HG03342 (cell line): ENCODE results near the gene ELOB.

ENCODE experiments used
- ATAC-seq: cut with Tn5 transposase; IDR thresholded peaks from one replicate; pipeline ENCODE4 v1.9.1; 2021; ENCODE audit warnings: mild to moderate bottlenecking, moderate library complexity; ENCODE audit not compliant: unreplicated experiment

The ELOB gene

GRCh38 chr16:2769675-2770056 lies 7.4 kb downstream of the ELOB start:
- ATAC-seq = no peak

DNA sequence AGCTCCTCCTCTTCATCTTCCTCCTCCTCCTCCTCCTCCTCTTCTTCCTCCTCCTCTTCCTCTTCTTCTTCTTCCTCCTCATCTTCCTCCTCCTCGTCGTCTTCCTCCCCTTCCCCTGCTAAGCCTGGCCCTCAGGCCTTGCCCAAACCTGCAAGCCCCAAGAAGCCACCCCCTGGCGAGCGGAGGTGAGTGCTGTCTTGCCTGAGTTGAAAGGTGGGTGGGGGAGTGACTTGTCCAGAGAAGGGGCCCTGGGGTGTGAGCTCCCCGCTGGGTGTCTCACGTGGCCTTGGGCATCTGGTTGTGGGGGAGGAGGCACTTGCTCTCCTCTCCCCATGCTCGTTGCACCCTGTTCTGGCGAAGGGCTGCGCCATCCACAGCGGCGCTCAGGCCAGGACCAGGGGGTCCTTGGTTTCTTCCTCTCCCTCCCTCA lies 8.0 kb downstream of the ELOB start:
- ATAC-seq = no peak

GRCh38 chr16:2768403-2769089 lies 8.5 kb downstream of the ELOB start:
- ATAC-seq = no peak

DNA sequence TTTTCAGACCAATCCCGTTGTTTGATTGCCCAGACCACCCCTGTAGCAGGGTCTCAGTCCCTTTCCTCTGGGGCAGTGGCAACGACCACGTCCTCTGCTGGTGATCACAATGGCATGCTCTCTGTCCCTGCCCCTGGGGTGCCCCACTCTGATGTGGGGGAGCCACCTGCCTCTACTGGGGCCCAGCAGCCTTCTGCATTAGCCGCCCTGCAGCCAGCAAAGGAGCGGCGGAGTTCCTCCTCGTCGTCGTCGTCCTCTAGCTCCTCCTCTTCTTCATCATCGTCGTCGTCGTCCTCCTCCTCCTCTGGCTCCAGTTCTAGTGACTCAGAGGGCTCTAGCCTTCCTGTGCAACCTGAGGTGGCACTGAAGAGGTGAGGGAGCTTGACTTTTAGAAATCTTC lies 9.2 kb downstream of the ELOB start:
- no peak for ATAC-seq

DNA sequence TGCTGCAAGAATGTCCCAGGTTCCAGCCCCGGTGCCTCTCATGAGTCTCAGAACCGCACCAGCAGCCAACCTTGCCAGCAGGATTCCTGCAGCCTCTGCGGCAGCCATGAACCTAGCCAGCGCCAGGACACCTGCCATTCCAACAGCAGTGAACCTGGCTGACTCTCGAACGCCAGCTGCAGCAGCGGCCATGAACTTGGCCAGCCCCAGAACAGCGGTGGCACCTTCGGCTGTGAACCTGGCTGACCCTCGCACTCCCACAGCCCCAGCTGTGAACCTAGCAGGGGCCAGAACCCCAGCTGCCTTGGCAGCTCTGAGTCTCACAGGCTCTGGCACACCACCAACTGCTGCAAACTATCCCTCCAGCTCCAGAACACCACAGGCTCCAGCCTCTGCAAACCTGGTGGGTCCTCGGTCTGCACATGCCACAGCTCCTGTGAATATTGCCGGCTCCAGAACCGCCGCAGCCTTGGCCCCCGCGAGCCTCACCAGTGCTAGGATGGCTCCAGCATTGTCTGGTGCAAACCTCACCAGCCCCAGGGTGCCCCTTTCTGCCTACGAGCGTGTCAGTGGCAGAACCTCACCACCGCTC lies 9.8 kb downstream of the ELOB start:
- ATAC-seq = no peak

DNA sequence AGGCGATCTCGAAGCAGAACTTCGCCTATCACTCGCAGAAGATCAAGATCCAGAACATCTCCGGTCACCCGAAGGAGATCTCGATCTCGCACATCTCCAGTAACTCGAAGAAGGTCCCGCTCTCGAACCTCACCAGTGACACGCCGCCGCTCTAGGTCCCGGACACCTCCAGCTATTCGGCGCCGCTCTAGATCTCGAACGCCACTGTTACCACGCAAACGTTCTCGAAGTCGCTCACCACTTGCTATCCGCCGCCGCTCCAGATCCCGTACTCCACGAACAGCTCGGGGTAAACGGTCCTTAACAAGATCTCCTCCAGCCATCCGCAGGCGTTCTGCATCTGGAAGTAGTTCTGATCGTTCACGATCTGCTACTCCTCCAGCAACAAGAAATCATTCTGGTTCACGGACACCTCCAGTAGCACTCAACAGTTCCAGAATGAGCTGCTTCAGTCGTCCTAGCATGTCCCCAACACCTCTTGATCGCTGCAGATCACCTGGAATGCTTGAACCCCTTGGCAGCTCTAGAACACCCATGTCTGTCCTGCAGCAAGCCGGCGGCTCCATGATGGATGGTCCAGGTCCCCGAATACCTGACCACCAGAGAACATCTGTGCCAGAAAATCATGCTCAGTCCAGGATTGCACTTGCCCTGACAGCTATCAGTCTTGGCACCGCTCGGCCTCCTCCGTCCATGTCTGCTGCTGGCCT lies 10.5 kb downstream of the ELOB start:
- no peak for ATAC-seq

- ATAC-seq = no peak
Observed at GRCh38 chr16:2765462-2766404, 11.3 kb downstream of the ELOB start.

DNA sequence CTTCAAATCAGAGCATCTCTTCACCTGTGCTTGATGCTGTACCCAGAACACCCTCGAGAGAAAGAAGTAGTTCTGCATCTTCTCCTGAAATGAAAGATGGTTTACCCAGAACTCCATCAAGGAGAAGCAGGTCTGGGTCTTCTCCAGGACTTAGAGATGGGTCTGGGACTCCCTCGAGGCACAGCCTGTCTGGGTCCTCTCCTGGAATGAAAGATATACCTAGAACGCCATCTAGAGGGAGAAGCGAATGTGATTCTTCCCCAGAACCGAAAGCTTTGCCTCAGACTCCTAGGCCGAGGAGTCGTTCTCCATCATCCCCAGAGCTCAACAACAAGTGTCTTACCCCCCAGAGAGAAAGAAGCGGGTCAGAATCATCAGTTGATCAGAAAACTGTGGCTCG lies 12.4 kb downstream of the ELOB start:
- no peak for ATAC-seq

DNA sequence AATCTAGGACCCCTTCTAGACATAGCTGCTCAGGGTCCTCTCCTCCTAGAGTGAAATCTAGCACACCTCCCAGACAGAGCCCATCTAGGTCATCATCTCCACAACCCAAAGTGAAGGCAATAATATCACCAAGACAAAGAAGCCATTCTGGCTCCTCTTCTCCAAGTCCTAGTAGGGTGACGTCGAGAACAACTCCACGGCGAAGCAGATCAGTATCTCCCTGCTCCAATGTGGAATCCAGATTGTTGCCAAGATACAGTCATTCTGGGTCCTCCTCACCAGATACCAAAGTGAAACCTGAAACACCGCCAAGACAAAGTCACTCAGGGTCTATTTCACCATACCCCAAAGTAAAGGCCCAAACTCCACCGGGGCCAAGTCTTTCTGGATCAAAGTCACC lies 13.9 kb downstream of the ELOB start:
- no peak for ATAC-seq

- ATAC-seq = no peak
Observed at GRCh38 chr16:2762711-2763110, 14.4 kb downstream of the ELOB start.

GRCh38 chr16:2761886-2762583 lies 15.0 kb downstream of the ELOB start:
- ATAC-seq = no peak

GRCh38 chr16:2761472-2761871 lies 15.6 kb downstream of the ELOB start:
- no peak for ATAC-seq

- no peak for ATAC-seq
Observed at GRCh38 chr16:2757344-2757743, 19.7 kb downstream of the ELOB start.

DNA sequence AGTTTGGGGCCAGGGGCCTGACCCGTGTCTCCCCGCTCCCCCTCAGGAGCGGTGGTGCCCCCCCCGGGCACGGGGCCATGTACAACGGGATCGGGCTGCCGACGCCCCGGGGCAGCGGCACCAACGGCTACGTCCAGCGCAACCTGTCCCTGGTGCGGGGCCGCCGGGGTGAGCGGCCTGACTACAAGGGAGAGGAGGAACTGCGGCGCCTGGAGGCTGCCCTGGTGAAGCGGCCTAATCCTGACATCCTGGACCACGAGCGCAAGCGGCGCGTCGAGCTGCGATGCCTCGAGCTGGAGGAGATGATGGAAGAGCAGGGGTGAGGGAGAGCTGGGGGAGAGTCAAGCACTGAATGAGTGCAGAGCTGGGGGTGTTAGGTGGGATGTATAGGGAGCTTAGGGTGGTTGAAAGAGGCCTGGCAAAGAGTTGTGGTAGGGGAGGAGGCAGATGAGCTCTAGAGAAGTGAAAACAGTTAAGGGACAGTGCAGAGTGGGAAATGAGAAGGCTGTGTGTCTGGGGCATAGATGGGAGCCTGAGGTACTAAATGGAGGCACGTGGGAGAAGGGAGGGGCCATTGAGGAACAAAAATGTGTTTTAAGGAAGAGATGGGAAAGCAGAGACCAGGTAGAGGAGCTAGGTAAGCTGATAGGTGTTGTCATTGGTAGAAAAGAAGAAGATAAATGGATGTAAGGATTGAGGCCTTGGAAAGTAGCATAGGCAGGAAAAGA lies 20.6 kb downstream of the ELOB start:
- no peak for ATAC-seq

DNA sequence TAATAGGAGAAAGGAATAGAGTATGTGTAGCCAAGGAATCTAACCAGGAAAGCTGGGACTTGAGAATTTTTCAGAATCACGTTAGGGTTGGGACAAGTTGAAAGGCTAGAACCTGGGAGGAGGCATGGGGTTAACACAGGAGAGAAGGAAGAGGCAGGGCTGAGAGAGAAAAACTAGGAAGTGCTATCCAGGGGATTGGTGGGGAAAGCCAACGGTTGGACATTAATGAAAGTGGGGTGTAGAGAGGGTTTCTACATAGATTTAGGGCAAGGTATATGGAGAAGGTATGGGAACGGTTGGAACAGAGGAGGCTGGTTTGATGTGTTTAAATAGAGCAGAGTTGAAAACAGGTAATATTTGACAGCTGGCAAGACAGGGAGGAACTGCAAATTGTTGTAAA lies 21.9 kb downstream of the ELOB start:
- ATAC-seq = no peak

DNA sequence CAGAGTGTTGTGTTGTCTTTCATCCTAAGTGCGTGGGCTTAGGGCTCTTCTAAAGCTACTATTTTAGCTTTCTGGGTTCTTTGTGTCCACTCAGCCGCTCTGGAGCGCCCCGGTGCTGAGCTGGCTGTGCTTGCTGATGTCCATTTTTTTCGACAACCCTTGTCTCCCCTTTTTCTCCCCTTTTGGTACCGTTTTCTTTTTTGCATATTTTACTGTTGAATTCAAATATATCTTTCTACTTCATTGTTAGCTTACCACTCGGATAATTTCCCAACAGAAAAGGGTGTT lies 23.4 kb downstream of the ELOB start:
- no peak for ATAC-seq

DNA sequence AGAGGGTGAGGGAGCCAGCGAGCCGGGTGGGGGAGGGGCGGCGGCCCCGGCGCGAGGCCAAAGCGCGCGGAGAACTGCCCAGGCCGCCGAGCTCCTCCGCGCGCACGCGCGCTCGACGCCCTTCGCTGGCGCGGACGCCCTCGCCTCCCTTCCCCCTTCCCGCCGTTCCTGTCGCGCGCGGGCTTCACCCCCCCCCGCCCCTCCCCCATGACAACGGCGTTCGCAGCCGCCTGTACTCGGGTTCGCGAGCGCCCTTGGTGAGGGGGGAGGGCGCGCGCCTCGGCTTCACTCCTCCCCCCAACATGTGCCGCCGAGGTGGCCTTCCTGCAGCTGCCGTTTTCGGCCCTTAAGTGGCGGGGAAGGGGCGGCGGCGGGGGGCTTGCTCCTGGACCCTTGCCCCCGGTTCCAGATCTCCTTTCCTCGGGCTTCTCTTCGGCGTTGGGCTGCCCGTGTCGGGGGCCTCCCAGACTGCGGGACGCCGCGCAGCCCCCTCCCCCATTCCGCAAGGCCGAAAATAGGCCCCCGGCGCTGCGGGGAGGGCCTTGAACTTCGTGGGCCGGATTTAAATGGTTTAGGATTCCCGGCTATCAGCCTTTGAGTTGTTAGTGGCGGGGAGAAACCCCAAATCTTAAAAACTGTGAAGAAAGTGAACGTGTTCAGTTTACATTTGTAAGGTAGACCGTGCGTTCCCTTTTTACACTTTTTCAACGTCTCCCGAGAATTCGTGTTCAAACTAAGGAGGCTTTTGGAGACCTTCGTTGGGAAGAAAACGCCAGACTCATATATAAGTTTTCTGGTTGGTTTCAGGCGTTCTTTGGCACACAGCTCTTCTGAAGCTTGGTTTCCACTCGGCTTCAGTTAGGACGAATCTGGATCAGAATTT lies 24.0 kb downstream of the ELOB start:
- ATAC-seq = peak; percentile 30

- peak; percentile 74 for ATAC-seq
Observed at GRCh38 chr16:2752035-2752849, 24.8 kb downstream of the ELOB start, which contains the start of gene SRRM2. TSS of gene SRRM2 (plus strand) at chr16:2752638. CDS start at chr16:2756365, 3,727 bp downstream.
